ENCODE results near the gene PTHLH.

GRCh38 chr12:27965966-27966365, 6.6 kb downstream of the PTHLH start:
- no peak for TF ChIP-seq CTCF (conservative IDR thresholded peaks at IDR 0.05; ENCODE audit: low read depth in 2 of 2)
- TF ChIP-seq EZH2 (IDR thresholded peaks at IDR 0.05; ENCODE audit: low read depth, unreplicated experiment), result no peak
- TF ChIP-seq POLR2AphosphoS5 (IDR thresholded peaks at IDR 0.05; ENCODE audit: low read depth), result no peak
- no peak for TF ChIP-seq REST (IDR thresholded peaks at IDR 0.05; ENCODE audit: unreplicated experiment)

Data from GM23338 (cell line).